Measurements from ENCODE around the gene AFG3L2.

DNA sequence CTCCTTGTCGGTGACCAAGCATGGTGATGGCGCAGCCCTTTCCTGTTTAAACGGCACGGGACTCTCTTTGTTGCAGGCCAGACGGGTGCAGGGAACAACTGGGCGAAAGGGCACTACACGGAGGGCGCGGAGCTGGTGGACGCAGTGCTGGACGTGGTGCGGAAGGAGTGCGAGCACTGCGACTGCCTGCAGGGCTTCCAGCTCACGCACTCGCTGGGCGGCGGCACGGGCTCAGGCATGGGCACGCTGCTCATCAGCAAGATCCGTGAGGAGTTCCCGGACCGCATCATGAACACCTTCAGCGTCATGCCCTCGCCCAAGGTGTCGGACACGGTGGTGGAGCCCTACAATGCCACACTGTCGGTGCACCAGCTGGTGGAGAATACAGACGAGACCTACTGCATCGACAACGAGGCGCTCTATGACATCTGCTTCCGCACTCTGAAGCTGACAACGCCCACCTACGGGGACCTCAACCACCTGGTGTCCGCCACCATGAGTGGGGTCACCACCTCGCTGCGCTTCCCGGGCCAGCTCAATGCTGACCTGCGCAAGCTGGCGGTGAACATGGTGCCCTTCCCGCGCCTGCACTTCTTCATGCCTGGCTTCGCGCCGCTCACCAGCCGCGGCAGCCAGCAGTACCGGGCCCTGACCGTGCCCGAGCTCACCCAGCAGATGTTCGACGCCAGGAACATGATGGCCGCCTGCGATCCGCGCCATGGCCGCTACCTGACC, 51.9 kb downstream of the AFG3L2 start:
- TF ChIP-seq, protein P1, sequence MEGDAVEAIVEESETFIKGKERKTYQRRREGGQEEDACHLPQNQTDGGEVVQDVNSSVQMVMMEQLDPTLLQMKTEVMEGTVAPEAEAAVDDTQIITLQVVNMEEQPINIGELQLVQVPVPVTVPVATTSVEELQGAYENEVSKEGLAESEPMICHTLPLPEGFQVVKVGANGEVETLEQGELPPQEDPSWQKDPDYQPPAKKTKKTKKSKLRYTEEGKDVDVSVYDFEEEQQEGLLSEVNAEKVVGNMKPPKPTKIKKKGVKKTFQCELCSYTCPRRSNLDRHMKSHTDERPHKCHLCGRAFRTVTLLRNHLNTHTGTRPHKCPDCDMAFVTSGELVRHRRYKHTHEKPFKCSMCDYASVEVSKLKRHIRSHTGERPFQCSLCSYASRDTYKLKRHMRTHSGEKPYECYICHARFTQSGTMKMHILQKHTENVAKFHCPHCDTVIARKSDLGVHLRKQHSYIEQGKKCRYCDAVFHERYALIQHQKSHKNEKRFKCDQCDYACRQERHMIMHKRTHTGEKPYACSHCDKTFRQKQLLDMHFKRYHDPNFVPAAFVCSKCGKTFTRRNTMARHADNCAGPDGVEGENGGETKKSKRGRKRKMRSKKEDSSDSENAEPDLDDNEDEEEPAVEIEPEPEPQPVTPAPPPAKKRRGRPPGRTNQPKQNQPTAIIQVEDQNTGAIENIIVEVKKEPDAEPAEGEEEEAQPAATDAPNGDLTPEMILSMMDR (IDR thresholded peaks at IDR 0.05; ENCODE audit: low read length): no peak
- no peak for TF ChIP-seq EZH2 (IDR thresholded peaks at IDR 0.05; ENCODE audit: borderline replicate concordance, low read length)

All from OCI-LY1 (cell line).